Subcutaneous abdominal adipose tissue (tissue), 5 donors: ENCODE measurements around the gene ATP1B1.
"Not testable (repeated sequence)": the region's sequence is repeated elsewhere in the genome, so short reads cannot be mapped to it uniquely, and the experiment has no call there.

ENCODE experiments used
- H3K27ac ChIP-seq: one replicate; pipeline ENCODE4 v1.7.0; 2013; ENCODE audit warnings: low read depth, mild to moderate bottlenecking, inconsistent platforms, low read length, moderate library complexity
- H3K27me3 ChIP-seq, 5 donors: one replicate each; pipeline ENCODE4 v1.7.0; 2013; ENCODE audit warnings: low read length in 5 of 5, inconsistent platforms in 1 of 5; ENCODE audit not compliant: control insufficient read depth in 5 of 5, insufficient read depth in 4 of 5
- H3K36me3 ChIP-seq, 5 donors: one replicate each; pipeline ENCODE4 v1.7.0; 2013; ENCODE audit warnings: low read length in 5 of 5; ENCODE audit not compliant: control insufficient read depth in 5 of 5, insufficient read depth in 5 of 5
- H3K4me1 ChIP-seq, 5 donors: one replicate each; pipeline ENCODE4 v1.7.0; 2013; ENCODE audit warnings: low read length in 5 of 5, mild to moderate bottlenecking in 3 of 5, moderate library complexity in 1 of 5; ENCODE audit not compliant: control insufficient read depth in 5 of 5, insufficient read depth in 5 of 5
- H3K4me3 ChIP-seq, 5 donors: one replicate each; pipeline ENCODE4 v1.7.0; 2013; ENCODE audit warnings: low read length in 5 of 5, low read depth in 1 of 5
- H3K9ac ChIP-seq, 5 donors: one replicate each; pipeline ENCODE4 v1.7.0; 2013; ENCODE audit warnings: low read length in 5 of 5, mild to moderate bottlenecking in 4 of 5, moderate library complexity in 3 of 5
- H3K9me3 ChIP-seq, 5 donors: one replicate each; pipeline ENCODE4 v1.7.0; 2013; ENCODE audit warnings: low read length in 5 of 5; ENCODE audit not compliant: control insufficient read depth in 5 of 5
- donor health status: healthy.
- donor health status: healthy.
- donor health status: healthy.
- donor health status: healthy.
- donor health status: healthy.

Gene ATP1B1

GRCh38 chr1:169124459-169124858 is 18.0 kb downstream of the ATP1B1 start:
- H3K27me3 ChIP-seq, result no peaks in the 10 kb centered on the region
- H3K27ac ChIP-seq, result no peak overlapping the region
- H3K9me3 ChIP-seq, result no peaks in the 10 kb centered on the region
- no peak overlapping the region for H3K4me3 ChIP-seq
- H3K36me3 ChIP-seq, result peaks cover 0 to 24% (median 4%) of the 10 kb centered on the region in 5 donors
- H3K9ac ChIP-seq, result no peak overlapping the region
- no peaks in the 10 kb centered on the region for H3K4me1 ChIP-seq

GRCh38 chr1:169125597-169125996 is 19.1 kb downstream of the ATP1B1 start:
- H3K9ac ChIP-seq, H3K27me3 ChIP-seq, H3K4me3 ChIP-seq, H3K27ac ChIP-seq, H3K4me1 ChIP-seq, H3K9me3 ChIP-seq: not testable (repeated sequence)
- H3K36me3 ChIP-seq, result peaks cover 0 to 24% (median 4%) of the 10 kb centered on the region in 5 donors

GRCh38 chr1:169126335-169126734 is 19.8 kb downstream of the ATP1B1 start:
- H3K27ac ChIP-seq, result no peak overlapping the region
- no peak overlapping the region for H3K9ac ChIP-seq
- no peaks in the 10 kb centered on the region for H3K27me3 ChIP-seq
- peaks cover 0 to 24% (median 4%) of the 10 kb centered on the region in 5 donors for H3K36me3 ChIP-seq
- H3K4me1 ChIP-seq, result no peaks in the 10 kb centered on the region
- H3K4me3 ChIP-seq, result no peak overlapping the region
- no peaks in the 10 kb centered on the region for H3K9me3 ChIP-seq

GRCh38 chr1:169127305-169127704 is 20.8 kb downstream of the ATP1B1 start:
- Histone ChIP-seq H3K4me1 (no peaks in the 10 kb centered on the region), H3K4me3 (no peak overlapping the region), H3K27me3 (no peaks in the 10 kb centered on the region), H3K9ac (no peak overlapping the region), H3K9me3 (no peaks in the 10 kb centered on the region), H3K36me3 (peaks cover 0 to 17% (median 4%) of the 10 kb centered on the region in 5 donors), H3K27ac (no peak overlapping the region)

DNA sequence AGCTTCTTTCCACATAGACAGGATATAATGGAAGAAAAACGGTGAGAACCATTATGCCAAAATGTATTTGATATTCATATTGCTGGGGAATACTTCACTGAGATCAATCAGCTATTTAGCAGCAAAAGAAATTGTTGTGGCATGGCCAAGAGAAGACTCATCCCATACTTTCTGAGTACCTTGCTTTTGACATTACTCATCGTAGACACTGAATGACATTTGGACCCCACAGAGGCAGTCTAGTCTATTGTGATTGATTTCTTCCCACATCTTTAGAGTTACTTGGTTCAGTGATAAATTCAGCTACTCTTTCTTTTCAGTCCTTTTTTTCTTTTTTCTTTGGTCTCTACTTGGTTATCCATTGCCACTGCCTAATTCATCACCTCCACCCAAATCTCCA is 22.1 kb downstream of the ATP1B1 start:
- H3K4me3 ChIP-seq, result no peak overlapping the region

GRCh38 chr1:169129109-169129784 is 22.8 kb downstream of the ATP1B1 start:
- Histone ChIP-seq H3K27me3 (no peaks in the 10 kb centered on the region), H3K27ac (no peak overlapping the region), H3K36me3 (peaks cover 0 to 20% (median 4%) of the 10 kb centered on the region in 5 donors), H3K4me3 (no peak overlapping the region), H3K9me3 (no peaks in the 10 kb centered on the region), H3K4me1 (no peaks in the 10 kb centered on the region), H3K9ac (no peak overlapping the region)

More for the DNA sequence above, 22.1 kb downstream of the ATP1B1 start:
- H3K36me3 ChIP-seq, result peaks cover 0 to 20% (median 4%) of the 10 kb centered on the region in 5 donors
- no peaks in the 10 kb centered on the region for H3K27me3 ChIP-seq
- no peak overlapping the region for H3K27ac ChIP-seq
- no peak overlapping the region for H3K9ac ChIP-seq
- no peaks in the 10 kb centered on the region for H3K9me3 ChIP-seq
- H3K4me1 ChIP-seq, result no peaks in the 10 kb centered on the region

- Histone ChIP-seq H3K4me3 (no peak overlapping the region), H3K36me3 (peaks cover 0 to 13% (median 0%) of the 10 kb centered on the region in 5 donors), H3K9ac (no peak overlapping the region), H3K4me1 (no peaks in the 10 kb centered on the region), H3K27ac (no peak overlapping the region), H3K27me3 (no peaks in the 10 kb centered on the region), H3K9me3 (no peaks in the 10 kb centered on the region)
Observed at GRCh38 chr1:169130683-169131082, 24.2 kb downstream of the ATP1B1 start.

- Histone ChIP-seq H3K4me3 (no peak overlapping the region), H3K27me3 (no peaks in the 10 kb centered on the region), H3K36me3 (peaks cover 0 to 12% (median 0%) of the 10 kb centered on the region in 5 donors), H3K4me1 (no peaks in the 10 kb centered on the region), H3K27ac (no peak overlapping the region), H3K9ac (no peak overlapping the region), H3K9me3 (no peaks in the 10 kb centered on the region)
Observed at GRCh38 chr1:169132512-169133227, 26.2 kb downstream of the ATP1B1 start.

DNA sequence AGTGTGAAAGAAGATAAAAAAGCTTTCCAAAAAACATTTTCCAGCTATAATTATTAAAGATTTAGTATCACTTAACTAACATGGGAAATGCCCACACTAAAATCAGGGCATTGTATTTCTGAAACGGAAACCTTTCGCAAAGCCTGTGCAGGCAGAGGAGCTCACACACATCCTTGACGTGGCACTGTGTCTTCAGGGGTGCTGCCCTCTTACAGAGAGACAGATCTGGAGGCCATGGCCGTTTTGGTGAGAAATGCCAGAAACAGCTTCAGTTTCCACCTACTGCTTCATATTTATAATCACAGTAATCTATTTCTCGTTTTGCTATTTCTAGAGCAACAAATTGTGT is 26.7 kb downstream of the ATP1B1 start:
- Histone ChIP-seq H3K9me3 (no peaks in the 10 kb centered on the region), H3K27me3 (no peaks in the 10 kb centered on the region), H3K4me3 (no peak overlapping the region), H3K27ac (no peak overlapping the region), H3K36me3 (peaks cover 0 to 12% (median 0%) of the 10 kb centered on the region in 5 donors), H3K4me1 (no peaks in the 10 kb centered on the region), H3K9ac (no peak overlapping the region)

GRCh38 chr1:169133801-169134502 is 27.5 kb downstream of the ATP1B1 start:
- Histone ChIP-seq H3K9me3 (no peaks in the 10 kb centered on the region), H3K27me3 (no peaks in the 10 kb centered on the region), H3K36me3 (peaks cover 0 to 5% (median 0%) of the 10 kb centered on the region in 5 donors), H3K9ac (no peak overlapping the region), H3K4me1 (no peaks in the 10 kb centered on the region), H3K27ac (no peak overlapping the region), H3K4me3 (no peak overlapping the region)
